Activated T-helper 1 cell treated with Interleukin-2 at 50 U/mL for 16 hours (primary cell): ENCODE data around the gene OMD.

Experiments used
- DNase-seq: peaks from one replicate; pipeline ENCODE4 v3.0.0-alpha.2; 2020; ENCODE audit warnings: low read depth

Gene OMD

GRCh38 chr9:92424340-92424739, at the start of gene OMD:
Gene OMD, minus strand, starts transcription at chr9:92424471. Its CDS starts 6,913 bp downstream, at chr9:92417558.
- DNase-seq = no peak

GRCh38 chr9:92468206-92468605, 43.9 kb upstream of the OMD start:
- no peak for DNase-seq

GRCh38 chr9:92467511-92467910, 43.2 kb upstream of the OMD start:
- no peak for DNase-seq

GRCh38 chr9:92467041-92467440, 42.8 kb upstream of the OMD start:
- DNase-seq = no peak

GRCh38 chr9:92463984-92464383, 39.7 kb upstream of the OMD start:
- DNase-seq = no peak

GRCh38 chr9:92463387-92463786, 39.1 kb upstream of the OMD start:
- no peak for DNase-seq

- DNase-seq = no peak
These were observed 33.3 kb upstream of the OMD start for GRCh38 chr9:92457576-92457975.

- no peak for DNase-seq
These were observed 30.9 kb upstream of the OMD start for GRCh38 chr9:92455217-92455616.

- DNase-seq = no peak
These were observed 22.3 kb upstream of the OMD start for GRCh38 chr9:92446536-92446935.

- DNase-seq = no peak
These were observed 20.6 kb upstream of the OMD start for GRCh38 chr9:92444841-92445240.

- no peak for DNase-seq
These were observed 16.4 kb upstream of the OMD start for GRCh38 chr9:92440751-92441046.

- DNase-seq = no peak
These were observed 15.9 kb upstream of the OMD start for GRCh38 chr9:92439921-92440750.

- no peak for DNase-seq
These were observed 14.7 kb upstream of the OMD start for GRCh38 chr9:92438900-92439526.

GRCh38 chr9:92435263-92435662, 11.0 kb upstream of the OMD start:
- DNase-seq = no peak

GRCh38 chr9:92432972-92433548, 8.8 kb upstream of the OMD start:
- no peak for DNase-seq

- no peak for DNase-seq
These were observed 8.1 kb upstream of the OMD start for GRCh38 chr9:92432350-92432749.

GRCh38 chr9:92429836-92430235, 5.6 kb upstream of the OMD start:
- DNase-seq = no peak

GRCh38 chr9:92426501-92427145, 2.4 kb upstream of the OMD start:
- DNase-seq = no peak

- DNase-seq = no peak
These were observed 1.2 kb upstream of the OMD start for GRCh38 chr9:92425474-92425873.

- DNase-seq = no peak
These were observed 659 bp downstream of the OMD start for GRCh38 chr9:92423612-92424011.

- DNase-seq = no peak
These were observed 1.5 kb downstream of the OMD start for GRCh38 chr9:92422611-92423338.

- no peak for DNase-seq
These were observed 9.7 kb downstream of the OMD start for GRCh38 chr9:92414566-92414965.
